H1 (cell line): ENCODE data around the gene MYO1D. TPM values are rescaled to one million over a fixed set of nuclear protein-coding genes. Genes with fewer than 3 reads are reported as not detected.

Experiments used
- CTCF ChIA-PET: fragments of 300-600 bp; sonication (Branson Sonifier 250); formaldehyde crosslinking; loops from one replicate; lab custom pipeline; 2021; ENCODE audit not compliant: partially characterized antibody; lab: Charles Lee
- POLR2A ChIA-PET: fragments of 300-600 bp; sonication (Branson Sonifier 250); formaldehyde crosslinking; loops from one replicate; lab custom pipeline; 2021; ENCODE audit warnings: inconsistent platforms; ENCODE audit not compliant: partially characterized antibody; lab: Charles Lee
- DNase-seq, 2 experiments: peaks; one replicate each; pipeline versions ENCODE4 v3.0.0 to v3.0.0-alpha.2; 2010 to 2022; ENCODE audit warnings: low spot score in 2 of 2, low read depth in 1 of 2, mixed read lengths in 1 of 2
- FAIRE-seq: peaks from 2 replicates; lab custom pipeline; 2011; peaks lifted over from hg19 to GRCh38; lab: Jason Lieb, UNC
- H2AFZ ChIP-seq: 2 replicates; pipeline ENCODE4 v1.8.1; 2012; ENCODE audit warnings: low read length, inconsistent platforms
- H2AK5ac ChIP-seq: 2 replicates; pipeline ENCODE4 v1.6.1; 2013; ENCODE audit warnings: low read depth, low read length
- H2BK120ac ChIP-seq: replicated peaks from 2 replicates; pipeline ENCODE3; 2013; ENCODE audit warnings: low read depth, low read length, inconsistent platforms
- H2BK12ac ChIP-seq: 2 replicates; pipeline ENCODE4 v1.6.1; 2013; ENCODE audit warnings: low read depth, low read length
- H2BK15ac ChIP-seq: 2 replicates; pipeline ENCODE4 v1.6.1; 2013; ENCODE audit warnings: low read length
- H2BK20ac ChIP-seq: 2 replicates; pipeline ENCODE4 v1.6.1; 2013; ENCODE audit warnings: low read length
- H2BK5ac ChIP-seq: 2 replicates; pipeline ENCODE4 v1.6.1; 2013; ENCODE audit warnings: low read depth, low read length
- H3K14ac ChIP-seq: 2 replicates; pipeline ENCODE4 v1.6.1; 2013; ENCODE audit warnings: inconsistent platforms; ENCODE audit not compliant: insufficient read length
- H3K18ac ChIP-seq: 2 replicates; pipeline ENCODE4 v1.6.1; 2013; ENCODE audit warnings: low read length; ENCODE audit errors: extremely low read depth
- H3K23ac ChIP-seq: 2 replicates; pipeline ENCODE4 v1.6.1; 2013; ENCODE audit warnings: inconsistent platforms; ENCODE audit not compliant: insufficient read length
- H3K23me2 ChIP-seq: 2 replicates; pipeline ENCODE4 v1.6.1; 2013; ENCODE audit warnings: low read depth, low read length
- H3K27ac ChIP-seq: 2 replicates; pipeline ENCODE4 v1.6.1; 2011; ENCODE audit warnings: low read depth, low read length, inconsistent platforms
- H3K27me3 ChIP-seq, 4 experiments: replicated peaks in 1 of 4; 1 replicate in 1 of 4; 2 replicates in 3 of 4; pipeline versions ENCODE4 v1.6.1 to v1.8.1; 2011 to 2013; ENCODE audit warnings: low read length in 3 of 4, mild to moderate bottlenecking in 3 of 4, inconsistent platforms in 2 of 4, mixed read lengths in 2 of 4, moderate library complexity in 1 of 4; ENCODE audit not compliant: control insufficient read depth in 3 of 4, insufficient read depth in 3 of 4; ENCODE audit errors: extremely low read depth in 1 of 4
- H3K36me3 ChIP-seq, 4 experiments: 2 replicates each; pipeline versions ENCODE4 v1.6.1 to v1.8.1; 2011 to 2013; ENCODE audit warnings: mild to moderate bottlenecking in 4 of 4, low read length in 3 of 4, moderate library complexity in 2 of 4, control low read depth in 1 of 4, inconsistent platforms in 1 of 4; ENCODE audit not compliant: insufficient read depth in 4 of 4, control insufficient read depth in 2 of 4
- H3K4ac ChIP-seq: replicated peaks from 2 replicates; pipeline ENCODE3; 2013; ENCODE audit warnings: low read length, low read depth, mixed read lengths, inconsistent platforms; ENCODE audit not compliant: insufficient read length
- H3K4me1 ChIP-seq, 4 experiments: replicated peaks in 1 of 4; 1 replicate in 1 of 4; 2 replicates in 3 of 4; pipeline versions ENCODE4 v1.6.1 to v1.8.1; 2011 to 2013; ENCODE audit warnings: low read length in 3 of 4, inconsistent platforms in 2 of 4, mixed read lengths in 1 of 4; ENCODE audit not compliant: insufficient read depth in 4 of 4, control insufficient read depth in 3 of 4
- H3K4me2 ChIP-seq, 2 experiments: 2 replicates each; pipeline versions ENCODE4 v1.6.1 to v1.8.1; 2011 to 2013; ENCODE audit warnings: low read depth in 2 of 2, low read length in 2 of 2, control low read depth in 1 of 2, inconsistent platforms in 1 of 2, mild to moderate bottlenecking in 1 of 2; ENCODE audit not compliant: insufficient read depth in 1 of 2
- H3K4me3 ChIP-seq, 4 experiments: fragments of 200-600, 300-600 bp in 1 of 4; sonication (generic), shearing (Covaris generic), sonication (Bioruptor Twin) in 1 of 4; 2 replicates each; pipeline versions ENCODE4 v1.5.1 to v1.8.1; 2011 to 2016; ENCODE audit warnings: low read length in 4 of 4, low read depth in 3 of 4, control low read depth in 2 of 4, inconsistent platforms in 2 of 4, mild to moderate bottlenecking in 2 of 4, mixed read lengths in 1 of 4, moderate library complexity in 1 of 4; ENCODE audit not compliant: insufficient read depth in 2 of 4; ENCODE audit errors: extremely low read depth in 1 of 4
- H3K56ac ChIP-seq: replicated peaks from 2 replicates; pipeline ENCODE3; 2013; ENCODE audit warnings: low read depth, mild to moderate bottlenecking, mixed read lengths, low read length, inconsistent platforms; ENCODE audit not compliant: insufficient read length
- H3K79me1 ChIP-seq: 2 replicates; pipeline ENCODE4 v1.6.1; 2013; ENCODE audit warnings: low read depth, low read length, control low read depth
- H3K79me2 ChIP-seq, 2 experiments: 2 replicates each; pipeline versions ENCODE4 v1.6.1 to v1.8.1; 2012 to 2013; ENCODE audit warnings: low read length in 2 of 2, mild to moderate bottlenecking in 2 of 2, inconsistent platforms in 1 of 2; ENCODE audit not compliant: insufficient read depth in 2 of 2, control insufficient read depth in 1 of 2
- H3K9ac ChIP-seq, 4 experiments: replicated peaks in 1 of 4; 1 replicate in 1 of 4; 2 replicates in 3 of 4; pipeline versions ENCODE4 v1.6.1 to v1.8.1; 2011 to 2013; ENCODE audit warnings: low read depth in 3 of 4, low read length in 3 of 4, control low read depth in 2 of 4, mild to moderate bottlenecking in 2 of 4, moderate library complexity in 2 of 4, inconsistent platforms in 1 of 4; ENCODE audit errors: extremely low read depth in 1 of 4
- H3K9me3 ChIP-seq, 2 experiments: 2 replicates each; pipeline versions ENCODE4 v1.6.1 to v1.8.1; 2012 to 2013; ENCODE audit warnings: mild to moderate bottlenecking in 2 of 2, moderate library complexity in 2 of 2, control low read depth in 1 of 2, inconsistent platforms in 1 of 2, low read depth in 1 of 2, low read length in 1 of 2, mixed read lengths in 1 of 2; ENCODE audit not compliant: insufficient read depth in 2 of 2
- H4K20me1 ChIP-seq, 2 experiments: replicated peaks in 1 of 2; 2 replicates each; pipeline versions ENCODE3 to v1.8.1; 2011 to 2013; ENCODE audit warnings: inconsistent platforms in 2 of 2, low read length in 2 of 2, mild to moderate bottlenecking in 1 of 2; ENCODE audit not compliant: insufficient read depth in 2 of 2, control insufficient read depth in 1 of 2
- H4K5ac ChIP-seq: 2 replicates; pipeline ENCODE4 v1.6.1; 2013; ENCODE audit warnings: low read length, low read depth, mixed read lengths, inconsistent platforms; ENCODE audit not compliant: insufficient read length
- H4K8ac ChIP-seq: 2 replicates; pipeline ENCODE4 v1.8.0; 2013; ENCODE audit warnings: mild to moderate bottlenecking, moderate library complexity, low read length, inconsistent platforms; ENCODE audit not compliant: insufficient read depth; ENCODE audit errors: extremely low read depth
- H4K91ac ChIP-seq: replicated peaks from 2 replicates; pipeline ENCODE3; 2013; ENCODE audit warnings: low read length, mixed read lengths, inconsistent platforms; ENCODE audit not compliant: insufficient read length
- FOSL1 ChIP-seq: IDR thresholded peaks from 2 replicates; pipeline ENCODE4 v1.6.1; 2011; ENCODE audit warnings: mild to moderate bottlenecking, low read depth, low read length, moderate library complexity; ENCODE audit not compliant: insufficient read depth
- HDAC6 ChIP-seq: IDR thresholded peaks from one replicate; pipeline ENCODE4 v1.7.1; 2012; ENCODE audit warnings: low read depth, mild to moderate bottlenecking, inconsistent platforms, low read length, moderate library complexity
- KDM5A ChIP-seq: fragments of 200-600 bp; IDR thresholded peaks from 2 replicates; pipeline ENCODE4 v1.7.1; 2012; ENCODE audit warnings: mild to moderate bottlenecking, low read length, inconsistent platforms, mixed read lengths
- POU5F1 ChIP-seq: IDR thresholded peaks from 2 replicates; pipeline ENCODE4 v1.6.1; 2011; ENCODE audit warnings: low read depth, mild to moderate bottlenecking, low read length, moderate library complexity
- WGBS, 2 experiments: shearing (Covaris generic) in 1 of 2; methylation state at CpG; one replicate each; pipeline versions ENCODE4 v1.1.6 to v1.1.7; 2013 to 2015; ENCODE audit warnings: low lambda C conversion rate in 2 of 2, mixed read lengths in 2 of 2, inconsistent platforms in 1 of 2, low coverage in 1 of 2, missing lambda C conversion rate in 1 of 2; ENCODE audit not compliant: insufficient replicate concordance in 2 of 2, insufficient coverage in 1 of 2, insufficient read length in 1 of 2; ENCODE audit errors: extremely low coverage in 1 of 2, missing lambda C conversion rate in 1 of 2; 5-methylcytosine and 5-hydroxymethylcytosine counted together
- polyA plus RNA-seq, 7 experiments: library from polyadenylated mRNA; depleted of rRNA in 3 of 7; stranded (reverse) in 5 of 7; unstranded in 2 of 7; fragments of >200 nt in 5 of 7; fragments of 200-250 nt in 2 of 7; gene quantifications; 1 replicate in 5 of 7; 2 replicates in 1 of 7; 4 replicates in 1 of 7; pipeline versions ENCODE4 v1.2.1 to v1.2.3, GENCODE V29; 2011 to 2013; ENCODE audit warnings: missing spikeins in 2 of 7, mixed read lengths in 2 of 7
- total RNA-seq: library from RNA; stranded (reverse); fragmentation: NEBNext Ultra II Directional; extraction: Animal tissue kit (Norgen Biotek cat#: 25700); gene quantifications from 2 replicates; pipeline ENCODE4 v1.2.1, GENCODE V29; 2021

MYO1D gene
- total and polyA plus RNA-seq, 2 of the 8 experiments (the other 6 are each of a cell fraction or from before 2014, with no cell fraction given) = 6.5 to 25.4 TPM

GRCh38 chr17:32771396-32771795, 105.5 kb downstream of the MYO1D start:
- Histone ChIP-seq H3K4ac (no peak overlapping the region), H2BK20ac (no peak overlapping the region), H3K18ac (no peak overlapping the region), H3K56ac (no peak overlapping the region), H3K23ac (no peak overlapping the region), H3K9ac (no peak overlapping the region), H2BK5ac (no peak overlapping the region), H2BK12ac (no peak overlapping the region), H4K5ac (no peak overlapping the region), H2BK120ac (no peak overlapping the region), H3K27ac (no peak overlapping the region), H3K14ac (no peak overlapping the region), H3K4me2 (no peak overlapping the region), H4K20me1 (no peaks in the 10 kb centered on the region), H4K8ac (no peak overlapping the region), H2AK5ac (no peak overlapping the region), H2BK15ac (no peak overlapping the region), H3K4me1 (no peaks in the 10 kb centered on the region), H4K91ac (no peak overlapping the region), H3K36me3 (no peaks in the 10 kb centered on the region; a peak in 1 of 8 replicates), H3K4me3 (no peak overlapping the region), H3K27me3 (no peaks in the 10 kb centered on the region), H2AFZ (no peak overlapping the region), H3K79me2 (no peaks in the 10 kb centered on the region), H3K23me2 (no peaks in the 10 kb centered on the region), H3K79me1 (no peaks in the 10 kb centered on the region; the same call in 1 of the 2 replicates), H3K9me3 (no peaks in the 10 kb centered on the region)
- FAIRE-seq (no peak), DNase-seq (no peak)
- TF ChIP-seq HDAC6 (no peak), POU5F1 (no peak), KDM5A (no peak), FOSL1 (no peak)
- 86% methylated on average over 2 of the region's 2 CpGs; no CpG with 5 or more reads in 1 of the 2 experiments for WGBS, 2 experiments
- ChIA-PET CTCF (interaction anchor here (0.6 to 2.3 kb wide), 9 partner anchors 11 to 267 kb away, joined by 3 to 9 read pairs (median 4); partner anchors contain the start of gene MYO1D), POLR2A (no interaction called here)
